Glutamatergic neuron (in vitro differentiated cells): Measurements from ENCODE around the gene AIF1. TPM values are rescaled to one million over a fixed set of nuclear protein-coding genes. Genes with fewer than 3 reads are reported as not detected.

ENCODE experiments used
- DNase-seq: peaks from one replicate; pipeline ENCODE4 v3.0.0; 2022
- H3K27ac Mint-ChIP-seq: one replicate; pipeline ENCODE4 v1.8.0; 2020; ENCODE audit warnings: mild to moderate bottlenecking, mixed read lengths, inconsistent platforms; ENCODE audit not compliant: unreplicated experiment
- H3K27me3 Mint-ChIP-seq: one replicate; pipeline ENCODE4 v1.8.0; 2020; ENCODE audit warnings: mild to moderate bottlenecking, moderate library complexity, mixed read lengths, inconsistent platforms; ENCODE audit not compliant: unreplicated experiment
- H3K36me3 Mint-ChIP-seq: one replicate; pipeline ENCODE4 v1.8.0; 2020; ENCODE audit warnings: mild to moderate bottlenecking, mixed read lengths, inconsistent platforms; ENCODE audit not compliant: unreplicated experiment
- H3K4me1 Mint-ChIP-seq: one replicate; pipeline ENCODE4 v1.8.0; 2020; ENCODE audit warnings: mild to moderate bottlenecking, low read depth, mixed read lengths, inconsistent platforms; ENCODE audit not compliant: unreplicated experiment
- H3K4me3 Mint-ChIP-seq: one replicate; pipeline ENCODE4 v1.8.0; 2020; ENCODE audit warnings: mild to moderate bottlenecking, mixed read lengths, inconsistent platforms; ENCODE audit not compliant: unreplicated experiment
- H3K9me3 Mint-ChIP-seq: one replicate; pipeline ENCODE4 v1.8.0; 2020; ENCODE audit warnings: mild to moderate bottlenecking, moderate library complexity, mixed read lengths, inconsistent platforms; ENCODE audit not compliant: unreplicated experiment
- total RNA-seq: library from RNA; stranded (reverse); fragmentation: NEBNext Ultra II Directional; extraction: Animal tissue kit (Norgen Biotek cat#: 25700); gene quantifications from one replicate; pipeline ENCODE4 v1.2.1, GENCODE V29; 2021; ENCODE audit not compliant: unreplicated experiment
- TF ChIP-seq, protein P1 (sequence below): fragments of 200-600 bp; sonication (generic); IDR thresholded peaks from one replicate; pipeline ENCODE4 v1.5.0; 2021; ENCODE audit not compliant: partially characterized antibody, unreplicated experiment

AIF1 gene
- total RNA-seq, 1 donor from 2014 or later, result not detected

DNA sequence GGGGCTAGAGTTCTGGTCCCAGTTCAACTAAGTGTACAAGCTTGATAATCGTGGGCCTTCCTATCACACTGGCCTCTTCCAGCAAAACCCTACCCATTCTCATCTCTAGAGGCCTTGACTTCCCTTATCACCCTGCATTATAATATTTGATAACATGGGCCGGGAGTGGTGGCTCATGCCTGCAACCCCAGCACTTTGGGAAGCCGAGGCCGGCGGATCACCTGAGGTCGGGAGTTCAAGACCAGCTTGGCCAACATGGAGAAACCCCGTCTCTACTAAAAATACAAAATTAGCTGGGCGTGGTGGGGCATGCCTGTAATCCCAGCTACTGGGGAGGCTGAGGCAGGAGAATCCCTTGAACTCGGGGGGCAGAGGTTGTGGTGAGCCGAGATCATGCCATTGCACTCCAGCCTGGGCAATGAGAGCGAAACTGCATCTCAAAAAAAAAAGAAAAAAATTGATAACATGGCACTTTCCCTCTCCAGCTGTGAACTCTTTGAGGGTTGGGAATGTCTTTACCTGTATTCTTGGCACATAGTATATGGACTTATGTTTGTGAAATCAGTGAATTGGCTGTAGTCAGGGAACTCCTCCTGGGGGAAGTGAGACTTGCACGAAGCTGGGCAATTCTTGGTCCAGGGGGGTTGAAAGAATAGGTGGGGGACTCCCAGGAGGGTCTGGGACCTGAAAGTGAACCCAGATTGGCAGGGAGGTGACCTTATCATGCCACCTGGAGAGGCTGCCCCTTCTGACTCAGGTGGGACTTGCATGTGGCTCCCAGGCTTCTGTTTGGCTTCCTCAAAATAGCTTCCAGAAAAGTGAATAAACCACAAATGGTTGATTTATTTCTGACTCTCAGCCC, 46.5 kb downstream of the AIF1 start:
- H3K36me3 Mint-ChIP-seq, result no peaks in the 10 kb centered on the region
- peak overlapping the region; percentile 50 for H3K27ac Mint-ChIP-seq
- H3K4me1 Mint-ChIP-seq, result peaks cover 28% of the 10 kb centered on the region
- DNase-seq, result no peak
- H3K4me3 Mint-ChIP-seq, result peak overlapping the region; percentile 83
- TF ChIP-seq, protein P1, sequence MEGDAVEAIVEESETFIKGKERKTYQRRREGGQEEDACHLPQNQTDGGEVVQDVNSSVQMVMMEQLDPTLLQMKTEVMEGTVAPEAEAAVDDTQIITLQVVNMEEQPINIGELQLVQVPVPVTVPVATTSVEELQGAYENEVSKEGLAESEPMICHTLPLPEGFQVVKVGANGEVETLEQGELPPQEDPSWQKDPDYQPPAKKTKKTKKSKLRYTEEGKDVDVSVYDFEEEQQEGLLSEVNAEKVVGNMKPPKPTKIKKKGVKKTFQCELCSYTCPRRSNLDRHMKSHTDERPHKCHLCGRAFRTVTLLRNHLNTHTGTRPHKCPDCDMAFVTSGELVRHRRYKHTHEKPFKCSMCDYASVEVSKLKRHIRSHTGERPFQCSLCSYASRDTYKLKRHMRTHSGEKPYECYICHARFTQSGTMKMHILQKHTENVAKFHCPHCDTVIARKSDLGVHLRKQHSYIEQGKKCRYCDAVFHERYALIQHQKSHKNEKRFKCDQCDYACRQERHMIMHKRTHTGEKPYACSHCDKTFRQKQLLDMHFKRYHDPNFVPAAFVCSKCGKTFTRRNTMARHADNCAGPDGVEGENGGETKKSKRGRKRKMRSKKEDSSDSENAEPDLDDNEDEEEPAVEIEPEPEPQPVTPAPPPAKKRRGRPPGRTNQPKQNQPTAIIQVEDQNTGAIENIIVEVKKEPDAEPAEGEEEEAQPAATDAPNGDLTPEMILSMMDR, result no peak
- H3K27me3 Mint-ChIP-seq, result peaks cover 19% of the 10 kb centered on the region
- H3K9me3 Mint-ChIP-seq, result peaks cover 11% of the 10 kb centered on the region

DNA sequence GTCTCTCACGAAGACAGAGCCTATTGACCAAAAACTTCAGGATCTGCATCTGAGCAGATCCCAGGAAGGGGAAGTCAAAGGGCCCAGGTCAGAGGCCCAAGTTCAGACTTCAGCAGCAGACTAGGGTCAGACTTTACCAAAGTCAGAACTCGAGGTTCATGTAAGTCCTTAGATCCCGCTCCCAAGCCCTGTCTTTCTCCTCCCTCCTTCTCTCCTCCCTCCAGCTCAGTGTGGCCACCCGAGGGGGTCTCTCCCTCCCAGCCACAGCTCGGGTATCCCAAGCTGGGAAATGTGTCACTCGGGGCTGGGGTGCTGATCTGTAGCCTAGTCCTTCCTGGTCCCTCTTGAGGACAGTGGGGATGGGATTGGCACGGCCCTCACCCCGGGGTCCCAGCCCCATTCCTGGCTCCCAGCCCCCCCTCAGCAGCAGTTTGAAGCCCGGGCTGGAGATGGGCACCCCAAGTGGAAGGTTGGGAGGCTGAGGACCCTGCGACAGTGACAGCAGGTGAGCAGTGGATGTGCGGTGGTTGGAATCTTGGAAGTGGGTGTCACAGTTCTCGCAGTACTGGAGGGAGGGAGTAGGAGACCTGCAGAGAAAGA, 47.2 kb downstream of the AIF1 start:
- H3K27ac Mint-ChIP-seq, result peak overlapping the region; percentile 79
- H3K4me3 Mint-ChIP-seq, result peak overlapping the region; percentile 79
- H3K27me3 Mint-ChIP-seq, result peaks cover 18% of the 10 kb centered on the region
- TF ChIP-seq, protein P1, result no peak
- DNase-seq, result no peak
- no peaks in the 10 kb centered on the region for H3K36me3 Mint-ChIP-seq
- peaks cover 11% of the 10 kb centered on the region for H3K9me3 Mint-ChIP-seq
- peaks cover 30% of the 10 kb centered on the region for H3K4me1 Mint-ChIP-seq

DNA sequence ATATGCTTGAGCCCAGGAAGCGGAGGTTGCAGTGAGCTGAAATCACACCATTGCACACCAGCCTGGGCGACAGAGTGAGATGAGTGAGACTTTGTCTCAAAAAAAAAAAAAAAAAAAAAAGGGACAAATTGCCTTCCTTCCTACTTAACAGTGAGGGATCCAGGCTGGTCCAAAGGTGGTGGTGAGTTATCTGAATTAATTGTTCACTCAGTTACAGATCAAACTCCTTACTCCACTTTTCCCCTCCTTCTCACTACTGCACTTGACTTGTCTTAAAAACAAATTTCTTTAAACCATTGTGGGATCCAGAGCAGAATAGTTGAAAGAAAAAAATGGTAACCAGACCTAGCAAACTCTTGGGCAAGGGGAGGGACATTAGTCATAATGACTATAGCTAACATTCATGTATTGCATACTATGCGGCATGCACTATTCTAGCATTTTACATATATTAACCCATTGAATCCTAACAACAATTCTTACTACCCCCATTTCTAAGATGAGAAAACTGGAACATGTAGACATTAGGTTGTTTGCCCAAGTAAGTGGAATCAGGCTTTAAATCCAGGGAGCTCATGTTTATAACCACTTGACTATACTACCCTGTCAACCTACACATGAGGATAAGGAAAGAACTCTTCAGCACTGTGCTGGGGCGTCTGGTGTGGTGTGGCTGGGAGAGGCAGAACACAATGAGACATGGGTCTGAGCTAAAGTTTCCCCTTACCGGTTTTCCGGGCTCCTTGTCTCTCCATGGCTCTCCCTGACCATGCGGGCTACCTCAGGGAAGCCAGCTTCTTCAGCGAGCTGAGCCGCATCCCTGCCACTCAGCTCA, 48.3 kb downstream of the AIF1 start:
- H3K27ac Mint-ChIP-seq, result peak overlapping the region; percentile 99
- H3K9me3 Mint-ChIP-seq, result peaks cover 11% of the 10 kb centered on the region
- peaks cover 16% of the 10 kb centered on the region for H3K27me3 Mint-ChIP-seq
- no peak for DNase-seq
- no peaks in the 10 kb centered on the region for H3K36me3 Mint-ChIP-seq
- peaks cover 26% of the 10 kb centered on the region for H3K4me1 Mint-ChIP-seq
- TF ChIP-seq, protein P1, result no peak
- H3K4me3 Mint-ChIP-seq, result peak overlapping the region; percentile 97

DNA sequence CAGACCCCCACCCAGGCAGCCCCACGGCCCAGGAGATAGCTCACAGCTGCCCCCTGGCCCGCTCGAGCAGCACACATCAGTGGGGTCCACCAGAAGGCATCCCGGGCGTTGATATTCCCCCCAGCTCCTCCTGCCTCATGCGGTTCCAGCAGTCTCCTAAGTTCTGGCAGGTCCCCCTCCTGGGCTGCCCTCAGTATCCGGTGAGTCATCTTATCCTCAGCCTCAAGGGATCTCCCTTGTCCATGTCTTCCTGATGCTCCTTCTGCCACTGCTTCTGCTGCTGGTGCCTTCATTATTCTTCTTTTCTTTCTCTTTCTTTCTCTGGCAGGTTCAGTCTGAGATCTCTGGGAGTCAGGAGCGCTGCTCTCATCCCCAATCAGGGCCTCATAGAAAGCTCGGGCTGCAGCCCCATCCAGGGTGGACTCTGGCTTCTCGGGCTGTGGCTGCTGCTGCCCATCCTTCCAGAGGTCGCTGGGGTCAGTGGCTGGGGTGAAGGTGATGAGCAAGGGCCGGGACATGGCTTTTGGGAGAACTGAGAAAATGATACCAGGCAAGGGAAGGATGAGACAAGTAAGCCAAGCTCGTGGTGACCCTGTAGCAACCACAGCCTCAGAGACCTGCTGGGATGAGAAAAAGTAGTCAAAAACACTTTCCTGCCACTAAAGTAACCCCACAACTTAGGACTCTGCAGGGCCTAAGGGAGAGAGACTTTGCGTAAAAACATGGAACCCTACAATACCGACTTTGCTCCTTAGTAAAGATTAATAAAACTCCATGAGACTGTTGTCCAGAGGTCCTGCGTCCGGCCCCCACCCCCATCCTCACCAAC, 49.1 kb downstream of the AIF1 start:
- Mint-ChIP-seq H3K27me3 (peaks cover 15% of the 10 kb centered on the region), H3K36me3 (no peaks in the 10 kb centered on the region), H3K27ac (peak overlapping the region; percentile 99), H3K9me3 (peaks cover 11% of the 10 kb centered on the region), H3K4me1 (peaks cover 23% of the 10 kb centered on the region), H3K4me3 (peak overlapping the region; percentile 97)
- peak; percentile 63 for DNase-seq
- TF ChIP-seq, protein P1, result no peak
